ENCODE results near the gene RETN. TPM values are rescaled to one million over a fixed set of nuclear protein-coding genes. Genes with fewer than 3 reads are reported as not detected.

RETN gene
- polyA plus RNA-seq, 3 donors, result 42.1 to 119 (median 60.0) TPM

GRCh38 chr19:7637374-7638256, 31.2 kb upstream of the RETN start:
- H3K9me3 ChIP-seq (replicated peaks in 1 of 2; ENCODE audit: control insufficient read depth in 1 of 2, insufficient read depth in 1 of 2, low read length in 2 of 2), result no peaks in the 10 kb centered on the region
- peaks cover 50% of the 10 kb centered on the region for H4K20me1 ChIP-seq (ENCODE audit: insufficient read depth, low read length)
- no peak for TF ChIP-seq CTCF (IDR thresholded peaks at IDR 0.05)
- H3K36me3 ChIP-seq (replicated peaks in 1 of 2; ENCODE audit: control insufficient read depth in 1 of 2, insufficient read depth in 2 of 2, low read length in 2 of 2), result peaks cover 40 to 45% of the 10 kb centered on the region in 2 donors
- Mint-ChIP-seq H3K36me3 (peaks cover 35 to 49% of the 10 kb centered on the region in 2 donors), H3K4me1 (peaks cover 46% of the 10 kb centered on the region), H3K27ac (peak overlapping the region; percentile 94 to 98 (median 95)), H3K27me3 (ENCODE audit: low read depth in 3 of 3) (peaks cover 0 to 3% (median 2%) of the 10 kb centered on the region in 3 donors), H3K4me3 (peak overlapping the region; percentile 89 to 92), H3K9me3 (peaks cover 0 to 2% (median 0%) of the 10 kb centered on the region in 7 donors)
- H3K4me3 ChIP-seq (replicated peaks in 1 of 3; ENCODE audit: low read depth in 2 of 3, low read length in 3 of 3), result peak overlapping the region; percentile 56 to 99 (median 90)
- H3K4me1 ChIP-seq (ENCODE audit: control insufficient read depth in 1 of 2, insufficient read depth in 2 of 2, low read length in 2 of 2), result peaks cover 34 to 49% of the 10 kb centered on the region in 2 donors
- intact Hi-C loops (cut with micrococcal nuclease), result loop anchor here (5.0 to 10.0 kb wide), 3 partner anchors 40 to 267 kb away; partner anchors contain the start of genes MAP2K7 (in 1 of the 2), MCEMP1 (in 1 of the 2) and TRAPPC5 (in 1 of the 2)
- peak overlapping the region; percentile 88 for H3K4me2 ChIP-seq (replicated peaks; ENCODE audit: extremely low read depth, low read length, poor library complexity, severe bottlenecking)
- H3K9ac ChIP-seq (ENCODE audit: insufficient read depth, low read length, poor library complexity, severe bottlenecking), result peak overlapping the region; percentile 99
- DNase-seq, result peak; percentile 82 to 91 (median 88)
- H3K27ac ChIP-seq (ENCODE audit: low read depth in 1 of 2, low read length in 2 of 2), result peak overlapping the region; percentile 96 to 100
- 8% methylated on average over 13 of the region's 30 CpGs for WGBS (ENCODE audit: insufficient coverage)
- no peaks in the 10 kb centered on the region for H3K27me3 ChIP-seq (ENCODE audit: control insufficient read depth in 2 of 2, insufficient read depth in 2 of 2, low read length in 2 of 2)
- peaks cover 65% of the 10 kb centered on the region for H3K79me2 ChIP-seq (ENCODE audit: insufficient read depth, low read length)
- H2AFZ ChIP-seq (ENCODE audit: insufficient read depth, low read depth, low read length, poor library complexity, severe bottlenecking), result no peak overlapping the region

- Histone ChIP-seq H3K79me2 (ENCODE audit: insufficient read depth, low read length) (peaks cover 77% of the 10 kb centered on the region), H3K27ac (ENCODE audit: low read depth in 1 of 2, low read length in 2 of 2) (peak overlapping the region; percentile 96 to 100), H3K4me3 (replicated peaks in 1 of 3; ENCODE audit: low read depth in 2 of 3, low read length in 3 of 3) (peak overlapping the region in 1 of 3 experiments; percentile 90), H3K36me3 (replicated peaks in 1 of 2; ENCODE audit: control insufficient read depth in 1 of 2, insufficient read depth in 2 of 2, low read length in 2 of 2) (peaks cover 41 to 48% of the 10 kb centered on the region in 2 donors), H3K4me2 (replicated peaks; ENCODE audit: extremely low read depth, low read length, poor library complexity, severe bottlenecking) (peak overlapping the region; percentile 88), H3K27me3 (ENCODE audit: control insufficient read depth in 2 of 2, insufficient read depth in 2 of 2, low read length in 2 of 2) (no peaks in the 10 kb centered on the region), H3K9me3 (replicated peaks in 1 of 2; ENCODE audit: control insufficient read depth in 1 of 2, insufficient read depth in 1 of 2, low read length in 2 of 2) (no peaks in the 10 kb centered on the region), H3K4me1 (ENCODE audit: control insufficient read depth in 1 of 2, insufficient read depth in 2 of 2, low read length in 2 of 2) (peaks cover 46 to 63% of the 10 kb centered on the region in 2 donors), H2AFZ (ENCODE audit: insufficient read depth, low read depth, low read length, poor library complexity, severe bottlenecking) (no peak overlapping the region), H3K9ac (ENCODE audit: insufficient read depth, low read length, poor library complexity, severe bottlenecking) (no peak overlapping the region), H4K20me1 (ENCODE audit: insufficient read depth, low read length) (peaks cover 63% of the 10 kb centered on the region)
- TF ChIP-seq CTCF (IDR thresholded peaks at IDR 0.05), result no peak
- Mint-ChIP-seq H3K4me3 (peak overlapping the region in 1 of 2 donors; percentile 32), H3K27me3 (ENCODE audit: low read depth in 3 of 3) (peaks cover 0 to 3% (median 2%) of the 10 kb centered on the region in 3 donors), H3K36me3 (peaks cover 35 to 53% of the 10 kb centered on the region in 2 donors), H3K27ac (peak overlapping the region in 5 of 7 donors; percentile 13 to 95 (median 56)), H3K9me3 (peaks cover 0 to 2% (median 0%) of the 10 kb centered on the region in 7 donors), H3K4me1 (peaks cover 54% of the 10 kb centered on the region)
- intact Hi-C loops (cut with micrococcal nuclease), result loop anchor here (5.0 to 10.0 kb wide), 3 partner anchors 38 to 266 kb away; partner anchors contain the start of genes MAP2K7 (in 1 of the 2), MCEMP1 (in 1 of the 2) and TRAPPC5 (in 1 of the 2)
- DNase-seq, result no peak
- WGBS (ENCODE audit: insufficient coverage), result 93% methylated on average over 12 of the region's 12 CpGs
Observed at GRCh38 chr19:7638802-7639465, 29.9 kb upstream of the RETN start.
